ENCODE results near the gene GIMAP7. TPM values are rescaled to one million over a fixed set of nuclear protein-coding genes. Genes with fewer than 3 reads are reported as not detected.

The GIMAP7 gene
- total RNA-seq (2022; extraction: Qiagen RNA extraction) = not detected in 5 replicates

GRCh38 chr7:150514748-150515222 lies at the start of gene GIMAP7:
GIMAP7 (plus strand) TSS chr7:150514872; CDS start chr7:150519975, 5,103 bp downstream.

GRCh38 chr7:150567169-150567568 lies 52.5 kb downstream of the GIMAP7 start, which contains the start of gene GIMAP4:
GIMAP4 (plus strand) TSS chr7:150567390; CDS start chr7:150569902, 2,512 bp downstream.

Other genes with a start within 250 kb of the GIMAP7 start
- 0.07 to 0.21 TPM (median 0.11 TPM) in 5 replicates for gene LRRC61, start 191.5 kb upstream of the GIMAP7 start, total RNA-seq (2022; extraction: Qiagen RNA extraction)
- gene ACTR3C, start 191.3 kb upstream of the GIMAP7 start, total RNA-seq (2022; extraction: Qiagen RNA extraction) = not detected in 5 replicates
- gene RARRES2, start 173.2 kb upstream of the GIMAP7 start, total RNA-seq (2022; extraction: Qiagen RNA extraction) = not detected in 5 replicates
- gene REPIN1, start 146.1 kb upstream of the GIMAP7 start, total RNA-seq (2022; extraction: Qiagen RNA extraction) = 71.0 to 85.8 TPM (median 82.8 TPM) in 5 replicates
- 4.7 to 7.8 TPM (median 6.1 TPM) in 5 replicates for gene ZNF775, start 135.5 kb upstream of the GIMAP7 start, total RNA-seq (2022; extraction: Qiagen RNA extraction)
- not detected in 5 replicates for gene GIMAP8, start 64.2 kb upstream of the GIMAP7 start, total RNA-seq (2022; extraction: Qiagen RNA extraction)
- gene GIMAP4, start 52.5 kb downstream of the GIMAP7 start, total RNA-seq (2022; extraction: Qiagen RNA extraction) = not detected in 5 replicates
- not detected in 5 replicates for gene GIMAP6, start 117.5 kb downstream of the GIMAP7 start, total RNA-seq (2022; extraction: Qiagen RNA extraction)
- gene GIMAP2, start 170.8 kb downstream of the GIMAP7 start, total RNA-seq (2022; extraction: Qiagen RNA extraction) = 0.08 to 0.15 TPM (median 0.09 TPM) in 3 of 5 replicates, not detected in the others
- gene GIMAP1, start 201.7 kb downstream of the GIMAP7 start, total RNA-seq (2022; extraction: Qiagen RNA extraction) = not detected in 5 replicates
- not detected in 5 replicates for gene GIMAP5, start 222.5 kb downstream of the GIMAP7 start, total RNA-seq (2022; extraction: Qiagen RNA extraction)

Measured in A549 treated with Hydrocortisone at 1 μM for 4 hours (cell line).